Astrocyte (in vitro differentiated cells and primary cell): Measurements from ENCODE around the gene TMTC1.
"Not testable (repeated sequence)": the region's sequence is repeated elsewhere in the genome, so short reads cannot be mapped to it uniquely, and the experiment has no call there.

Source experiments
- CTCF ChIP-seq: IDR thresholded peaks from 2 replicates; pipeline ENCODE4 v1.5.1; 2011; ENCODE audit warnings: low read depth, mild to moderate bottlenecking, inconsistent platforms, low read length, moderate library complexity; ENCODE audit not compliant: insufficient read depth
- EZH2 ChIP-seq: IDR thresholded peaks from 2 replicates; pipeline ENCODE4 v1.6.1; 2012; ENCODE audit warnings: mild to moderate bottlenecking, low read length, inconsistent platforms; ENCODE audit not compliant: insufficient read depth

- TF ChIP-seq CTCF, EZH2: not testable (repeated sequence)
Observed at GRCh38 chr12:29809616-29810361, 26.0 kb upstream of the TMTC1 start.
